ENCODE results near the gene ZGPAT. TPM values are rescaled to one million over a fixed set of nuclear protein-coding genes. Genes with fewer than 3 reads are reported as not detected.

ZGPAT gene
- 24.1 and 42.7 TPM in 2 replicates for total RNA-seq

GRCh38 chr20:63707558-63708300 lies at the start of gene ZGPAT, which contains the start of gene ARFRP1:
Gene ZGPAT (plus strand): TSS chr20:63708039. CDS start chr20:63708581, 542 bp downstream.
Gene ARFRP1 (minus strand): TSS chr20:63707976. CDS start chr20:63707091, 885 bp downstream.

DNA sequence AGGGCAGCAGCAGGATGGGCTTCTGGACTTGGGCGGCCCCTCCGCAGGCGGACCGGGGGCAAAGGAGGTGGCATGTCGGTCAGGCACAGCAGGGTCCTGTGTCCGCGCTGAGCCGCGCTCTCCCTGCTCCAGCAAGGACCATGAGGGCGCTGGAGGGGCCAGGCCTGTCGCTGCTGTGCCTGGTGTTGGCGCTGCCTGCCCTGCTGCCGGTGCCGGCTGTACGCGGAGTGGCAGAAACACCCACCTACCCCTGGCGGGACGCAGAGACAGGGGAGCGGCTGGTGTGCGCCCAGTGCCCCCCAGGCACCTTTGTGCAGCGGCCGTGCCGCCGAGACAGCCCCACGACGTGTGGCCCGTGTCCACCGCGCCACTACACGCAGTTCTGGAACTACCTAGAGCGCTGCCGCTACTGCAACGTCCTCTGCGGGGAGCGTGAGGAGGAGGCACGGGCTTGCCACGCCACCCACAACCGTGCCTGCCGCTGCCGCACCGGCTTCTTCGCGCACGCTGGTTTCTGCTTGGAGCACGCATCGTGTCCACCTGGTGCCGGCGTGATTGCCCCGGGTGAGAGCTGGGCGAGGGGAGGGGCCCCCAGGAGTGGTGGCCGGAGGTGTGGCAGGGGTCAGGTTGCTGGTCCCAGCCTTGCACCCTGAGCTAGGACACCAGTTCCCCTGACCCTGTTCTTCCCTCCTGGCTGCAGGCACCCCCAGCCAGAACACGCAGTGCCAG lies 11.0 kb upstream of the ZGPAT start, which contains the start of gene TNFRSF6B:
TSS of gene TNFRSF6B (plus strand) at position 25 of the 729 bp plus-strand sequence. CDS start at position 141, 116 bp downstream.

DNA sequence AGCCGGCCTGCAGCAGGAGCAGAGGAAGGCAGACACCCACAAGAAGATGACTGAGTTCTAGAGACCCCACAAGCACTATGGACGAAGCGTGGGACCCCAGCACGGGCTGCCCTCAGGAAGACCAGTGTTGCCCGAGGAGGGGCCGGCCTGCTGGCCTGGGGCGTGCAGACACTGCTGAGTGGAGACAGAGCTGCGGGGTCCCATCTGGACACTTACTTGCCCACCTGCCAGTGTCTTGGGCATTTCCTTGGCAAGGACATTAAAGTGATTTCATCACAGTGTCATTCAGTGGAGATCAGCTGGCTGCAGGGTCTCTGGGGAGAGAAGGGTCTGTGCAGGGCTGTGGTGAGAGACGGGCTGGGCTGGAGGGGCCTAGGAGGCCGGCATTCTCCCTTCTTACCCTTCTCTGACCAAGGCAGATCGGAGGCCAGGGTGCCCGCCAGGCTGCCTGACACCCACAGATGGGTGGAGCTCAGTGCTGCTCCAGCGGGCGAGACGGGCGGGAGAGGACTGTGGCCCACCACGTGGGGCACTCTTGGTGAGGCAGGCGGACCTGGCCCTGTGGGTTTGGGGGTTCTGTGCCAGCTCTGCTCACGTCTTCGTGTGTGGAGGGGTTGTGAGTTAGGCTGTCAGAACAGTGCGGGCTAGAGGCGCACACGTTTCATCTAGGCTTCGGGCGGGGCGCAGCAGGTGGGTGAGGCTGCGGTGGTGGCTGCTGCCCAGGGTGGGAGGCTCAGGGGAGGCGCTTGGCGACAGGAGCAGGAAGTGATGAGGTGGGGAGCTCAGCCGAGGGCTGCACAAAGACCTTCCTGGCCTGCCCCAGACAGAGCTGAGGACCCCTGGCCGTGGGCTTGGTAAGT lies 28.2 kb downstream of the ZGPAT start, which contains the start of gene LIME1:
TSS of gene LIME1 (plus strand) at position 806 of the 860 bp plus-strand sequence. CDS start 886 bp downstream, outside the sequence.

GRCh38 chr20:63739130-63740069 lies 31.6 kb downstream of the ZGPAT start, which contains the start of gene SLC2A4RG:
Gene SLC2A4RG (plus strand): TSS chr20:63739776. CDS start chr20:63739913, 137 bp downstream.

Other genes with a start within 250 kb of the ZGPAT start
- gene KCNQ2, start 235.4 kb upstream of the ZGPAT start, total RNA-seq: 1.4 TPM in 1 of 2 replicates, not detected in the other
- 0.58 TPM in 1 of 2 replicates, not detected in the other for gene EEF1A2, start 209.0 kb upstream of the ZGPAT start, total RNA-seq
- 133 and 178 TPM in 2 replicates for gene PPDPF, start 187.3 kb upstream of the ZGPAT start, total RNA-seq
- not detected in 2 replicates for gene PTK6, start 170.7 kb upstream of the ZGPAT start, total RNA-seq
- gene SRMS, start 160.3 kb upstream of the ZGPAT start, total RNA-seq: not detected in 2 replicates
- 1.1 and 1.7 TPM in 2 replicates for gene FNDC11, start 153.9 kb upstream of the ZGPAT start, total RNA-seq
- 24.2 and 30.1 TPM in 2 replicates for gene HELZ2, start 133.8 kb upstream of the ZGPAT start, total RNA-seq
- 11.3 and 13.3 TPM in 2 replicates for gene GMEB2, start 80.9 kb upstream of the ZGPAT start, total RNA-seq
- gene STMN3, start 54.6 kb upstream of the ZGPAT start, total RNA-seq: 53.3 and 67.2 TPM in 2 replicates
- 13.5 and 14.0 TPM in 2 replicates for gene RTEL1, start 49.7 kb upstream of the ZGPAT start, total RNA-seq
- gene TNFRSF6B, start 11.4 kb upstream of the ZGPAT start, total RNA-seq: 250 and 261 TPM in 2 replicates
- gene ARFRP1, start 63 bp upstream of the ZGPAT start, total RNA-seq: 38.9 and 59.5 TPM in 2 replicates
- gene LIME1, start 28.6 kb downstream of the ZGPAT start, total RNA-seq: 0.58 and 1.4 TPM in 2 replicates
- gene SLC2A4RG, start 31.7 kb downstream of the ZGPAT start, total RNA-seq: 49.3 and 69.3 TPM in 2 replicates
- 21.1 and 34.3 TPM in 2 replicates for gene ZBTB46, start 123.2 kb downstream of the ZGPAT start, total RNA-seq
- not detected in 2 replicates for gene ABHD16B, start 153.5 kb downstream of the ZGPAT start, total RNA-seq
- 192 and 206 TPM in 2 replicates for gene TPD52L2, start 157.2 kb downstream of the ZGPAT start, total RNA-seq
- gene DNAJC5, start 187.1 kb downstream of the ZGPAT start, total RNA-seq: 38.6 and 43.4 TPM in 2 replicates
- 23.4 and 27.1 TPM in 2 replicates for gene UCKL1, start 248.4 kb downstream of the ZGPAT start, total RNA-seq

Data from myometrial cell (primary cell).